Measurements from ENCODE around the gene CELSR2. TPM values are rescaled to one million over a fixed set of nuclear protein-coding genes. Genes with fewer than 3 reads are reported as not detected.

CELSR2 gene
- total and polyA plus RNA-seq, 11 donors: 1.6 to 11.9 (median 7.4) TPM

GRCh38 chr1:109213824-109214693, 35.3 kb upstream of the CELSR2 start, which contains the start of gene SARS1:
Gene SARS1, plus strand, starts transcription at chr1:109213918. Its CDS starts 75 bp downstream, at chr1:109213993.
- TF ChIP-seq CTCF (IDR thresholded peaks at IDR 0.05): peak in 1 of 12 donors; percentile 6
- TF ChIP-seq POLR2A (IDR thresholded peaks at IDR 0.05): peak in 1 of 2 donors; percentile 88
- intact Hi-C loops (cut with DNase I): loop anchor here in 1 of 10 donors (5.0 kb wide), 1 partner anchor 102 kb away; the partner anchor contains the start of gene ELAPOR1
- Histone ChIP-seq H3K27ac (peak within 1 kb of the TSS; percentile 77 to 96 (median 91)), H3K4me3 (peak within 1 kb of the TSS; percentile 40 to 99 (median 90)), H3K27me3 (no peaks in the 10 kb centered on the region), H3K36me3 (peaks cover 0 to 11% (median 0%) of the 10 kb centered on the region in 9 donors), H3K9me3 (no peaks in the 10 kb centered on the region), H3K4me1 (peaks cover 0 to 43% (median 24%) of the 10 kb centered on the region in 12 donors)
- WGBS, 4 donors: 0 to 1% (median 0%) methylated on average over 48 to 64 of the region's 64 CpGs
- peak; percentile 87 to 95 (median 90) for DNase-seq
- ATAC-seq: peak; percentile 94 to 97 (median 96)

GRCh38 chr1:109214695-109215623, 34.4 kb upstream of the CELSR2 start:
- H3K36me3 ChIP-seq: peaks cover 0 to 19% (median 0%) of the 10 kb centered on the region in 9 donors
- peaks cover 0 to 43% (median 24%) of the 10 kb centered on the region in 12 donors for H3K4me1 ChIP-seq
- H3K27me3 ChIP-seq: no peaks in the 10 kb centered on the region
- peak overlapping the region; percentile 40 to 99 (median 90) for H3K4me3 ChIP-seq
- WGBS, 4 donors: 10 to 14% (median 11%) methylated on average over 13 of the region's 13 CpGs
- DNase-seq: peak in 3 of 5 donors; percentile 29 to 48 (median 37)
- intact Hi-C loops (cut with DNase I): loop anchor here in 1 of 10 donors (5.0 kb wide), 1 partner anchor 103 kb away; the partner anchor contains the start of gene ELAPOR1
- H3K27ac ChIP-seq: peak overlapping the region; percentile 77 to 96 (median 91)
- ATAC-seq: peak in 3 of 4 donors; percentile 53 to 75 (median 59)
- H3K9me3 ChIP-seq: peaks cover 0 to 3% (median 0%) of the 10 kb centered on the region in 12 donors
- TF ChIP-seq POLR2A (IDR thresholded peaks at IDR 0.05) (no peak), CTCF (IDR thresholded peaks at IDR 0.05) (no peak)

- Histone ChIP-seq H3K27ac (peak overlapping the region in 1 of 12 donors; percentile 17), H3K27me3 (no peaks in the 10 kb centered on the region), H3K4me3 (no peak overlapping the region), H3K36me3 (peaks cover 0 to 28% (median 6%) of the 10 kb centered on the region in 9 donors), H3K9me3 (peaks cover 0 to 3% (median 0%) of the 10 kb centered on the region in 12 donors), H3K4me1 (peaks cover 0 to 43% (median 24%) of the 10 kb centered on the region in 12 donors)
- ATAC-seq (no peak), DNase-seq (no peak)
- intact Hi-C loops (cut with DNase I): no loop called here
- WGBS, 4 donors: 92 to 97% (median 95%) methylated on average over 4 of the region's 4 CpGs
- TF ChIP-seq CTCF (IDR thresholded peaks at IDR 0.05): no peak
- no peak for TF ChIP-seq POLR2A (IDR thresholded peaks at IDR 0.05)
These were observed 32.7 kb upstream of the CELSR2 start for GRCh38 chr1:109216662-109217061.
